HS-5 (cell line): ENCODE measurements around the gene COL5A1.

Experiments used
- DNase-seq: peaks from one replicate; pipeline ENCODE4 v3.0.0-alpha.2; 2012; ENCODE audit warnings: low read depth

The COL5A1 gene

GRCh38 chr9:134875371-134875770 lies 233.8 kb downstream of the COL5A1 start:
- DNase-seq = no peak

GRCh38 chr9:134877541-134877940 lies 235.9 kb downstream of the COL5A1 start:
- DNase-seq = no peak

- DNase-seq = no peak
Observed at GRCh38 chr9:134879664-134880483, 238.3 kb downstream of the COL5A1 start.

- no peak for DNase-seq
Observed at GRCh38 chr9:134880484-134881312, 239.1 kb downstream of the COL5A1 start, which contains the start of gene FCN2. TSS of gene FCN2 (plus strand) at chr9:134880810. CDS start at chr9:134880822, 12 bp downstream.

GRCh38 chr9:134881313-134881670 lies 239.7 kb downstream of the COL5A1 start:
- no peak for DNase-seq

GRCh38 chr9:134882204-134882785 lies 240.7 kb downstream of the COL5A1 start:
- DNase-seq = no peak

GRCh38 chr9:134883040-134883782 lies 241.6 kb downstream of the COL5A1 start:
- no peak for DNase-seq

- DNase-seq = no peak
Observed at GRCh38 chr9:134884492-134884891, 242.9 kb downstream of the COL5A1 start.

- DNase-seq = no peak
Observed at GRCh38 chr9:134885001-134885678, 243.5 kb downstream of the COL5A1 start.

GRCh38 chr9:134885679-134886412 lies 244.2 kb downstream of the COL5A1 start:
- DNase-seq = no peak

GRCh38 chr9:134886413-134886913 lies 244.9 kb downstream of the COL5A1 start:
- DNase-seq = no peak

GRCh38 chr9:134887219-134887618 lies 245.6 kb downstream of the COL5A1 start:
- no peak for DNase-seq

- no peak for DNase-seq
Observed at GRCh38 chr9:134887686-134888602, 246.3 kb downstream of the COL5A1 start.

- no peak for DNase-seq
Observed at GRCh38 chr9:134888603-134889190, 247.1 kb downstream of the COL5A1 start.

GRCh38 chr9:134889386-134890154 lies 248.0 kb downstream of the COL5A1 start:
- no peak for DNase-seq

- DNase-seq = no peak
Observed at GRCh38 chr9:134890155-134890495, 248.5 kb downstream of the COL5A1 start.

GRCh38 chr9:134891053-134891452 lies 249.4 kb downstream of the COL5A1 start:
- no peak for DNase-seq

GRCh38 chr9:134891713-134892112 lies 250.1 kb downstream of the COL5A1 start:
- DNase-seq = no peak
